PC-9 (cell line): ENCODE data around the gene TLCD3A. TPM values are rescaled to one million over a fixed set of nuclear protein-coding genes. Genes with fewer than 3 reads are reported as not detected.

Experiments used
- BruUV-seq: library from RNA; stranded (reverse); fragments of 400-500 nt; replicated peaks from 2 replicates; lab custom pipeline; 2021; lab: Mats Ljungman, UMichigan
- CTCF ChIA-PET: fragments of 300-600 bp; sonication (Branson Sonifier 250); formaldehyde crosslinking; loops from one replicate; lab custom pipeline; 2022; ENCODE audit warnings: antibody characterized with exemption; lab: Charles Lee
- POLR2A ChIA-PET: fragments of 300-600 bp; sonication (Branson Sonifier 250); formaldehyde crosslinking; loops from one replicate; lab custom pipeline; 2022; ENCODE audit warnings: antibody characterized with exemption; ENCODE audit not compliant: unreplicated experiment; lab: Charles Lee
- DNase-seq, 2 experiments: peaks; one replicate each; pipeline versions ENCODE4 v3.0.0 to v3.0.0-alpha.2; 2015 to 2022; ENCODE audit warnings: mixed read lengths in 1 of 2
- H2AFZ ChIP-seq: fragments of 200-600 bp; sonication (generic); 2 replicates; pipeline ENCODE4 v1.8.1; 2017; ENCODE audit warnings: antibody characterized with exemption
- H3F3A ChIP-seq: fragments of 200-600 bp; sonication (generic); 2 replicates; pipeline ENCODE4 v1.8.1; 2017; ENCODE audit warnings: antibody characterized with exemption, mild to moderate bottlenecking, low read depth; ENCODE audit not compliant: insufficient read depth
- H3K27ac ChIP-seq: fragments of 200-600 bp; sonication (generic); 2 replicates; pipeline ENCODE4 v1.6.1; 2016; ENCODE audit warnings: mixed run types
- H3K27me3 ChIP-seq: fragments of 200-600 bp; sonication (generic); 2 replicates; pipeline ENCODE4 v1.6.1; 2016; ENCODE audit warnings: low read depth, mixed run types; ENCODE audit not compliant: insufficient read depth
- H3K36me3 ChIP-seq: fragments of 200-600 bp; sonication (generic); 2 replicates; pipeline ENCODE4 v1.6.1; 2016; ENCODE audit warnings: low read depth, mixed run types
- H3K4me1 ChIP-seq: fragments of 200-600 bp; sonication (generic); replicated peaks from 2 replicates; pipeline ENCODE4 v1.6.1; 2016; ENCODE audit warnings: mixed run types; ENCODE audit not compliant: insufficient read depth
- H3K4me2 ChIP-seq: fragments of 200-600 bp; sonication (generic); 2 replicates; pipeline ENCODE4 v1.6.1; 2017; ENCODE audit warnings: mixed run types
- H3K4me3 ChIP-seq: fragments of 200-600 bp; sonication (generic); 2 replicates; pipeline ENCODE4 v1.6.1; 2016; ENCODE audit warnings: mixed run types
- H3K79me2 ChIP-seq: fragments of 200-600 bp; sonication (generic); 2 replicates; pipeline ENCODE4 v1.6.1; 2017; ENCODE audit warnings: low read depth, mixed run types
- H3K9me2 ChIP-seq: fragments of 200-600 bp; sonication (generic); 2 replicates; pipeline ENCODE4 v1.8.1; 2017; ENCODE audit warnings: mild to moderate bottlenecking; ENCODE audit not compliant: insufficient read depth
- H3K9me3 ChIP-seq: fragments of 200-600 bp; sonication (generic); 2 replicates; pipeline ENCODE4 v1.8.1; 2016; ENCODE audit warnings: low read depth; ENCODE audit not compliant: insufficient read depth
- H4K20me1 ChIP-seq: fragments of 200-600 bp; sonication (generic); 2 replicates; pipeline ENCODE4 v1.8.1; 2017; ENCODE audit not compliant: insufficient read depth
- EZH2 ChIP-seq: fragments of 200-600 bp; sonication (generic); IDR thresholded peaks from 2 replicates; pipeline ENCODE4 v1.8.0; 2017; ENCODE audit warnings: antibody characterized with exemption, low read depth
- intact Hi-C: fragments of 100-400 bp; cut with micrococcal nuclease; formaldehyde crosslinking; loops from one replicate; pipeline ENCODE4 v1.10.0; 2022; ENCODE audit not compliant: unreplicated experiment
- total RNA-seq: library from RNA; stranded (reverse); gene quantifications from 2 replicates; pipeline ENCODE4 v1.2.3, GENCODE V29; 2021
- TF ChIP-seq, protein P1 (sequence below): fragments of 200-600 bp; sonication (generic); conservative IDR thresholded peaks from 2 replicates; pipeline ENCODE4 v1.6.1; 2017; ENCODE audit warnings: mixed run types, antibody characterized with exemption, mild to moderate bottlenecking, moderate library complexity

TLCD3A gene
- total RNA-seq, 1 experiment from 2014 or later = 13.4 TPM

DNA sequence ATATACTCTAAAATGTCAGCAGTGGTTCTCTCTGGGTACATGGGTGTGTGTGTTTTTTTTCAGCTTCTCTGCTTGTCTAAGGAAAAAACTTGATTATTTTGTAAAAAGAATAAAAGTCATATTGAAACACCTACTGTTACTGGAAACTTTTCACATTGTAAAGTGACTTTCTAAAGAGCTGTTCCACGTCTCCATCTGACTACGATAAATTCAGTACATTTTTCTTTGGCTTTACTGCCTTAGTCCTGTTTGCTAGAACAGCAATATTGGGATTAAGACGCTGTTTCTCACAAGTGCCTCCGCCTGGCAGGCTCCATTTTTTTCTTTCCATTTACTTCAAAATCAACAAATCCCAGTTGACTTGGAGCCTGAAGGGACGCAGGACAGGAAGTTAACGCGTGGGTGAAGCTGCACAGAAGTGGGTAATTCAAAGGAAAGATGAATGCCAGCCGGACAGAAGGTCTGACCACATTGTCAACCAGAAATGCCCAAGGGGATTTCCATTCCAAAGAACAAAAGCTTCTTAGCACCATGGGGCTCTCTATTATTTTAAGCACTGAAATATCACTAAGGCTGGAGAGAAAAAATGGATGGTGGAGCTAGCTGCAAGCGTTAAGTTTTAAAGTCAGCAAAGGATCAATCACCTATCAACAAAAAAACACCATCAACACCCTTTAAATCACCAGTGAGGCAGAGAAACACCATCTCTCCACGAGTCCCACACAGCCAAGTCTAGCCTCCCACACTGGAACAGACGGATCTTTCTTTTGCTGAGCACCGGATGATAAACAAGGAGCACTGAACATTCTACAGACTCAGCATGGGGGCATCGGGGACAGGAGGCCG, 41.3 kb downstream of the TLCD3A start:
- Histone ChIP-seq H4K20me1 (peaks cover 16% of the 10 kb centered on the region; the same call in 1 of the 2 replicates), H3K27ac (no peak overlapping the region), H2AFZ (no peak overlapping the region), H3K79me2 (peaks cover 3% of the 10 kb centered on the region; the same call in 1 of the 2 replicates), H3K4me2 (no peak overlapping the region), H3K36me3 (peaks cover 52% of the 10 kb centered on the region), H3K9me3 (no peaks in the 10 kb centered on the region), H3K9me2 (no peaks in the 10 kb centered on the region), H3K4me3 (no peak overlapping the region), H3F3A (no peaks in the 10 kb centered on the region; the same call in 1 of the 2 replicates), H3K4me1 (no peaks in the 10 kb centered on the region), H3K27me3 (no peaks in the 10 kb centered on the region)
- POLR2A ChIA-PET = no interaction called here
- intact Hi-C loops = no loop called here
- no peak for DNase-seq
- BruUV-seq = no TSS peak
- TF ChIP-seq, protein P1, sequence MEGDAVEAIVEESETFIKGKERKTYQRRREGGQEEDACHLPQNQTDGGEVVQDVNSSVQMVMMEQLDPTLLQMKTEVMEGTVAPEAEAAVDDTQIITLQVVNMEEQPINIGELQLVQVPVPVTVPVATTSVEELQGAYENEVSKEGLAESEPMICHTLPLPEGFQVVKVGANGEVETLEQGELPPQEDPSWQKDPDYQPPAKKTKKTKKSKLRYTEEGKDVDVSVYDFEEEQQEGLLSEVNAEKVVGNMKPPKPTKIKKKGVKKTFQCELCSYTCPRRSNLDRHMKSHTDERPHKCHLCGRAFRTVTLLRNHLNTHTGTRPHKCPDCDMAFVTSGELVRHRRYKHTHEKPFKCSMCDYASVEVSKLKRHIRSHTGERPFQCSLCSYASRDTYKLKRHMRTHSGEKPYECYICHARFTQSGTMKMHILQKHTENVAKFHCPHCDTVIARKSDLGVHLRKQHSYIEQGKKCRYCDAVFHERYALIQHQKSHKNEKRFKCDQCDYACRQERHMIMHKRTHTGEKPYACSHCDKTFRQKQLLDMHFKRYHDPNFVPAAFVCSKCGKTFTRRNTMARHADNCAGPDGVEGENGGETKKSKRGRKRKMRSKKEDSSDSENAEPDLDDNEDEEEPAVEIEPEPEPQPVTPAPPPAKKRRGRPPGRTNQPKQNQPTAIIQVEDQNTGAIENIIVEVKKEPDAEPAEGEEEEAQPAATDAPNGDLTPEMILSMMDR = no peak
- TF ChIP-seq EZH2 = no peak
- CTCF ChIA-PET = no interaction called here

DNA sequence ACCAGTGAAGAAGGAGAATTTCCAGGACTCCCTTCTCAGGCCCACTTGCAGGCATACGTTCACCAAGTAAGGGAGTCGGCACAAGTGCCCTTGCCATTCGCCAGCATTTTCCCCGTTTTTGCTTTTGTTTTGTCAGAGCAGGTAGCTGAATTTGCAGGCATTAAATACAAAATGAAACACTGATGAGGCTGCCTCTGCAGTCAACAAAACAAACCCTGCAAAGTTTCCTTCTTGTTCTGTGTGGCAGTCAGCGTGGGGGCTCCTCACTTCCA, 41.9 kb downstream of the TLCD3A start:
- no peaks in the 10 kb centered on the region for H3K9me2 ChIP-seq
- H2AFZ ChIP-seq = no peak overlapping the region
- peaks cover 53% of the 10 kb centered on the region for H3K36me3 ChIP-seq
- no peaks in the 10 kb centered on the region; the same call in 1 of the 2 replicates for H3F3A ChIP-seq
- peaks cover 6% of the 10 kb centered on the region; the same call in 1 of the 2 replicates for H3K79me2 ChIP-seq
- no peak overlapping the region for H3K27ac ChIP-seq
- no peaks in the 10 kb centered on the region for H3K9me3 ChIP-seq
- DNase-seq = no peak
- no peak for TF ChIP-seq EZH2
- TF ChIP-seq, protein P1 = no peak
- POLR2A ChIA-PET = no interaction called here
- H3K4me3 ChIP-seq = no peak overlapping the region
- no TSS peak for BruUV-seq
- CTCF ChIA-PET = no interaction called here
- peaks cover 19% of the 10 kb centered on the region for H4K20me1 ChIP-seq
- no peaks in the 10 kb centered on the region for H3K27me3 ChIP-seq
- H3K4me2 ChIP-seq = no peak overlapping the region
- no peaks in the 10 kb centered on the region for H3K4me1 ChIP-seq
- intact Hi-C loops = no loop called here

DNA sequence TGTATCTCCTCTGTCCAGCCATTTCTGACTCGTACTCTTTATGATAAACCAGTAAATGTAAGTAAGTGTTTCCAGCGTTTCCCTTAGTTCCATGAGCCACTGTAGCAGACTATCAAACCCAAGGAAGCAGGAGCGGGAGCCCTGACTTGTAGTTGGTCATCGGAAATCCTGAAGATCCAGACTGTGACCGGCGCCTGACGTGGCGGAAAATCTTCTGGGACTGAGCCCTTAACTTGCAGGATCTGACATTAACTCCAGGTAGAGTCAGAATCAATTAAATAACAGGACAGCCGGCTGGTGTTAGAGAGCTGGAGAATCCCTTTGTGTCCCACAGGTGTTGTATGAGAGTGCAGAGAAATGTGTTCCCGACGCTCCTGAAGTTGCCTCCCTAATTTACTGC, 45.7 kb downstream of the TLCD3A start:
- Histone ChIP-seq H3K27me3 (no peaks in the 10 kb centered on the region), H3F3A (no peaks in the 10 kb centered on the region; the same call in 1 of the 2 replicates), H3K79me2 (peaks cover 43% of the 10 kb centered on the region), H2AFZ (no peak overlapping the region), H3K4me3 (no peak overlapping the region), H3K27ac (no peak overlapping the region), H3K9me2 (no peaks in the 10 kb centered on the region), H3K4me1 (peaks cover 6% of the 10 kb centered on the region), H3K4me2 (no peak overlapping the region), H3K9me3 (no peaks in the 10 kb centered on the region), H4K20me1 (peaks cover 10% of the 10 kb centered on the region), H3K36me3 (peaks cover 26% of the 10 kb centered on the region; the same call in 1 of the 2 replicates)
- ChIA-PET POLR2A (no interaction called here), CTCF (no interaction called here)
- DNase-seq = no peak
- no peak for TF ChIP-seq EZH2
- TF ChIP-seq, protein P1 = no peak
- BruUV-seq = no TSS peak
- intact Hi-C loops = no loop called here
